Measurements from ENCODE around the gene NR1I3.
"Not testable (repeated sequence)": the region's sequence is repeated elsewhere in the genome, so short reads cannot be mapped to it uniquely, and the experiment has no call there.

NR1I3 gene

DNA sequence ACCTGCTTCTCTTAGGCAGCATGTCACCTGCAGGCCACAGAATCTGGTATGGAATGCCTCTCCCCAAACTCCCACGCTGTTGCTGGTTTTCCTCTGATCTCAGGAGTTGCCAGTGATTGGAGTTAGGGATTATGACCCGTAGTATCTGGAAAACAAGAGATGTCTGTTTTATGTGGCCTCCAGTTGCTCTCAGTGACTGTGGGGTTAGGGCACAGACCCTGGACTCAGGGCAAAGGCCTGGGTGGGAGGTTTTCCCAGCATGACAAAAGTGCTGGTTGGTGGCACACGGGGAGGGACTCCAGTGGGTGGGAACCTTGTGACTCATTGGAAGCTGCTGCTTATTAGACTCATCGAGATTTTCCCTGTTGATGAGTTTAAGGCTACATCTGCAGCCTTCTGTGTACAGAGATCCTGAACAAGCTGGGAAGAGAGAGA is at the start of gene NR1I3:
Gene NR1I3, minus strand, starts transcription at position 165 of the 435 bp plus-strand sequence. CDS start 1,638 bp downstream, outside the sequence.
- DNase-seq (ENCODE audit: low spot score): no peak

GRCh38 chr1:161287482-161288054 is 49.6 kb upstream of the NR1I3 start:
- DNase-seq (ENCODE audit: low spot score): no peak

DNA sequence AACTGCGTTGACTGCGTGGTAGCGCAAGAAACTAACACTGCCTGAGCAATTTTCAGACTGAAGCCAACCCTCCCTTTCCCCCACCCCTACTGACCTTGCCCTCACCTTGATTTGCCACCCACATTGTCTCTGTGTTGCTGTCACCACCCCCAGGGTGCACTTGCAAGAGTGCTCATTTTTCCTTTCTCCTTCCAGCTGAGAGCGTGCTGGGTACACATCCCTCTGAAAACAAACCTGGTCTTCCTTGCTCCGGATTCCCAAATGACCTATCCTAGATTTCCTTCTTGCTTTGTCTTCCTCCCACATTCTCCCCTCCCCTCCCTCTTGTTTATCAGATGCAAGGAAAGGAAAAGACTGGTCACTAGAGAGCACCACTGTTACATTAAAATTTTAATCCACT is 47.5 kb upstream of the NR1I3 start:
- DNase-seq (ENCODE audit: low spot score): no peak

GRCh38 chr1:161285113-161285512 is 47.1 kb upstream of the NR1I3 start:
- DNase-seq (ENCODE audit: low spot score): no peak

- no peak for DNase-seq (ENCODE audit: low spot score)
Observed at GRCh38 chr1:161282991-161283390, 45.0 kb upstream of the NR1I3 start.

- no peak for DNase-seq (ENCODE audit: low spot score)
Observed at GRCh38 chr1:161274874-161275273, 36.9 kb upstream of the NR1I3 start.

DNA sequence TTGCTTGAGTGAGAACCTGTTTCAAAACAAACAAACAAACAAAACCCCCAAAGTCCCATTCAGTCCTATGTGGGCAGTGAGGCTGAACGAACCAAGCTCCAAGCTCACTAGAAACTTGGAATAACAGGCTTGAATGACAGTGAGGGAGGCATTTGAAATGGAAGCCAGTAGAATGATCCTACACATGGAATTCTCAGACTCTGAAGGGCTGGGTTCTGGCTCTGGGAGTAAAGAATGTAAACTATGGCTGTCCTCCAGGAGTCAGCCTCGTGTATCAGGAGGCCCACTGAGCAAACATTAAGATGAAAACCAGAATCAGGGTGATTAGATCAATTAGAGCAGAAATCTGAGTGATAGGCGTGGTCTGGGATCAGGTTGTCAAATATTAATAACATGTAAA is 35.4 kb upstream of the NR1I3 start:
- DNase-seq (ENCODE audit: low spot score): no peak

- no peak for DNase-seq (ENCODE audit: low spot score)
Observed at GRCh38 chr1:161267321-161267720, 29.3 kb upstream of the NR1I3 start.

- no peak for DNase-seq (ENCODE audit: low spot score)
Observed at GRCh38 chr1:161266836-161267235, 28.8 kb upstream of the NR1I3 start.

- DNase-seq (ENCODE audit: low spot score): no peak
Observed at GRCh38 chr1:161266202-161266601, 28.2 kb upstream of the NR1I3 start.

GRCh38 chr1:161265305-161265704 is 27.3 kb upstream of the NR1I3 start:
- DNase-seq (ENCODE audit: low spot score): no peak

- DNase-seq (ENCODE audit: low spot score): no peak
Observed at GRCh38 chr1:161261261-161262235, 23.5 kb upstream of the NR1I3 start.

DNA sequence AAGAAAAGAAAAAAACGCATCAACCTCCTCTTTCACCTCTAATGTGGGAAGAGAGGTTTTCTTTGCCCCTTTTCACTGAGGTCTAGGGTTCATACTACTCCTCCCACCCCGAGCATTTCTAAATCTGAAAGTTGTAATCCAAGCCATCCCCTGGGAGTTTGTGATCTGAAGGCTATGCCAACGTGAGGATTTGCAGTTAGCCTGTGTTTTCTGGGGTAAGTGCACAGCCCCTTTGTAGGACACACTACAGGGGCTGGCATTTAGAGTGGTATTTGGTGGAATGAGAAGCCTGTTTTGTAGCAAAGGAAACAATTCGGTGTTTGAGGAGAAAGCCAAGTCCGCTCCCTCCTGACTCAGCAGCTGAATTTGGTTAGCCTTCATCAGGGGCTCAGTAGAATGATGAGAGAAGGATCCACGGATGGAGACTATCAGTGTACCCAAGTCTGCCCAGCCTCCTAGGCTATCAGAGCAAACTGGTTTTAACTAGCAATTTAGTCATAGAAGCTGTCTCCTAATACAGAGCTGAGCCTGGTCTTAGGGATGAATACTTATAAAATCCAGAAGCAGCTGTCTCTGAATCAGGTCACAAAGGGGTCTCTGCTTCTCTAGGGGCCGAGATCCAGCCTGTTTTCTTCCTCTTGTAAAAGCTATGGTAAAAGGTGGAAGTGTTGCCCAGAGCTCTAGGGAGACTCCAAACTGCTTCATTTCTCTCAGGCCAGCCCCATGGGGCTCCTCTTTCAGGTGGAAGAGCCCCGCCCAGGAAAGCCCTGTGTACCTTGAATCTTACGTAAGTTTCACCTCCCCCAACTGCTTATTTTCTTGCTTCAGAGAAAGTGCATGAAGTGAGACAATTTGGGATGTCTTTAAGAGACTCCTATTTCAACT is 22.6 kb upstream of the NR1I3 start:
- no peak for DNase-seq (ENCODE audit: low spot score)

- DNase-seq (ENCODE audit: low spot score): no peak
Observed at GRCh38 chr1:161259765-161260164, 21.8 kb upstream of the NR1I3 start.

- DNase-seq (ENCODE audit: low spot score): no peak
Observed at GRCh38 chr1:161259345-161259702, 21.3 kb upstream of the NR1I3 start.

- peak; percentile 72 for DNase-seq (ENCODE audit: low spot score)
Observed at GRCh38 chr1:161258439-161259344, 20.7 kb upstream of the NR1I3 start, which contains the start of gene PCP4L1. TSS of gene PCP4L1 (plus strand) at chr1:161258745. CDS start at chr1:161258975, 230 bp downstream.

DNA sequence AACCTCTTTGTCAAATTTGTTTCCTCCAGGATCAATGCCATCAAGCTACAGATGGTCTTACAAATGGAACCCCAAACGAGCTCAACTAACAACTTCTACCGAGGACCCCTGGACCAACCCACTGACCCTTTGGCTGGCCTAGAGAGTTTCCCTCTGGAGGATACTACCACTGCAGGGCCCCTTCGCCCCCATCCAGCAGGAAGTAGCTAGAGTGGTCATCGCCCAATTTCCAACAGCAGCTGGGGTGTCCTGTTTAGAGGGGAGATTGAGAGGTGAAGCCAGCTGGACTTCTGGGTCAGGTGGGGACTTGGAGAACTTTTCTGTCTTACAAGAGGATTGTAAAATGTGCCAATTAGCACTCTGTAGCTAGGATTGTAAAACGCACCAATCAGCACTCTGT is 19.1 kb upstream of the NR1I3 start:
- not testable (repeated sequence) for DNase-seq (ENCODE audit: low spot score)

- not testable (repeated sequence) for DNase-seq (ENCODE audit: low spot score)
Observed at GRCh38 chr1:161255955-161256520, 18.0 kb upstream of the NR1I3 start.

GRCh38 chr1:161255302-161255701 is 17.3 kb upstream of the NR1I3 start:
- DNase-seq (ENCODE audit: low spot score): not testable (repeated sequence)

GRCh38 chr1:161251579-161251978 is 13.6 kb upstream of the NR1I3 start:
- DNase-seq (ENCODE audit: low spot score): no peak

GRCh38 chr1:161250829-161251228 is 12.8 kb upstream of the NR1I3 start:
- DNase-seq (ENCODE audit: low spot score): no peak

All from germinal center (tissue), 1 donor.